Measurements from ENCODE around the gene ZSWIM3.
A peak's percentile ranks its signal among the peaks of the same experiment; 100 is the strongest.

ZSWIM3 gene

DNA sequence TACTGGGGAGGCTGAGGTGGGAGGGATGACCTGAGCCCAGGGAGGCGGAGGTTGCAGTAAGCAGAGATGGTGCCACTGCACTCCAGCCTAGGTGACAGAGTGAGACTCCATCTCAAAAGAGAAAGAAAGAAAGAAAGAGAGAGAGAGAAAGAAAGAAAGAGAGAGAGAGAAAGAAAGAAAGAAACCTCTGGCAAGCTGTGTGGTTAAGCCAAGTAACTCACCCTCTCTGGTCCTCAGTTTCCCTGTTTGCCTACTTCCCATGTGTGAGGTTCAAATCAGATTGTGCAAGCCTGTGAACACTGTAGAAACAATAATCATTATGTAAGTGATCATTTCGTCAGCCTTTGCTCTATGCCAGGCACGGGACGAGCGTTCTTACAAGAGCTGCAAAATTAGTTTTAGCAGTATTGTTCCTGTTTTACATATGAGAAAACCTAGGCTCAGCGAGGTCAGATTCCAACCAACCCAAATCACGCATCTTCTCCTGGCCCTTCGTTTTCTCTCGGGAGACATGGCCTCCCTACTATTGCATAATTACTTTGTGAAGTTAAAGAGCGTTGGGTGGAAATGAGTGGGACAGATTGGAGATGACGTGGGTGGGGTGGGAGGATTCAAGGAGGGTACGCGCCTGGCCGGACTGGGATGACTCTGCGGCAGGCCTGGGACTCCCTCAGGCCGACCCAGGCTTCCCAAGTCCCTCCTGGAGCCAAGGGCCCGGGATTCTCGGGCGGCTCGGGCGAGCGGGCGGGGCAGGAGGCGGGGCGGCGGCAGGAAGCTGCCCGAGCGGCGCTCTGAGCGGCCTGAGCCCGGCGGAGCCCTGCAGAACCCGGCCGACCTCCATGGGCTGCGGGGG lies 24.2 kb upstream of the ZSWIM3 start, which contains the start of gene SNX21:
SNX21 (plus strand) TSS at position 770 of the 853 bp plus-strand sequence. CDS start 121 bp downstream, outside the sequence.
- no peak for DNase-seq

DNA sequence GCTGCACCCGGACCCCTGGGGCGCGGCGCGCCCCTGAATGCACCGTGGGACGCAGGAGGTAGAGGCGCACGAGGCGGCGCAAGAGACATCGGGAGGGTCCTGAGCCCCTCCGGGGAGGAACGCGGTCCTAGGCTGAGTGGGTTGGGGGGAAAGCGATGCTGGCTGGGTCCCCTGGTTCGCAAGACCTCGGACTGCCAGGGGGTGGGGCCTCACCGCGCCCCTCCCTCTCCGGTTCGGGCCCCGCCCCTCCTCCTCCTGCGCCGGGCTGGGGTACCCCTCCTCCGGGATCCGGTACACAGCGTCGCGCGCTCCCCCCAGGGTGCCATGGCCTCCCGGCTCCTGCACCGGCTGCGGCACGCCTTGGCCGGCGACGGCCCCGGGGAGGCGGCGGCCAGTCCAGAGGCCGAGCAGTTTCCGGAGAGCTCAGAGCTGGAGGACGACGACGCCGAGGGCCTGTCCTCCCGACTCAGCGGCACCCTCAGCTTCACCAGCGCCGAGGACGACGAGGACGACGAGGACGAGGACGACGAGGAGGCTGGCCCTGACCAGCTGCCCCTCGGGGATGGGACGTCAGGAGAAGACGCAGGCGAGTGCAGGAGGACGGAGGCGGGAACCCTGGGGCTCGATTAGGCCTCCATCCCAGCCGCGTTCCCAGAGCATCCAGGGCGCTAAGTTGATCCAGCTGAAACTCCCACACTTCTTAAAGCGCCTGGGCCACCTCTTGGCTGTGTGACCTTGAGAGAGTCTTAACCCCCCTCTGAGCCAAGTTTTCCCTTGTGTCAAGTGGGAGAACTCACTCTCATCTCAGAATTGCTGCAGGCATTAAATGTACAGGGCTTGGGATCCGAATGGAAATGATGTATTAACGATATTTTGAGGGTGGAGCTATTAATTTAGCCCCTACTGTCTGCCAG lies 23.3 kb upstream of the ZSWIM3 start:
- peak; percentile 32 for DNase-seq

DNA sequence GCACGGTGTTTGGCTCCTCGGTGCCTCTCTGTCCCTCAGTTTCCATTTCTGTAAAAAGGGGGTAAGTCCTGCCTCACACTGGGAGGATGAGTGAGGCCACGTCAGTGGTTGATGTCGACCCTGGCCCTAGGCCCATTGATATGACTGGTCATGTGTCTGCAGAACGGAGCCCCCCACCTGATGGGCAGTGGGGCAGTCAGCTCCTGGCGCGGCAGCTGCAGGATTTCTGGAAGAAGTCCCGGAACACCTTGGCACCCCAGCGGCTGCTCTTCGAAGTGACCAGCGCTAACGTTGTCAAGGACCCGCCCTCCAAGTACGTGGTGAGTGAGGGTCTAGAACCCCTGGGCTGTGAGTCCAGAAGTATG lies 22.6 kb upstream of the ZSWIM3 start:
- no peak for DNase-seq

DNA sequence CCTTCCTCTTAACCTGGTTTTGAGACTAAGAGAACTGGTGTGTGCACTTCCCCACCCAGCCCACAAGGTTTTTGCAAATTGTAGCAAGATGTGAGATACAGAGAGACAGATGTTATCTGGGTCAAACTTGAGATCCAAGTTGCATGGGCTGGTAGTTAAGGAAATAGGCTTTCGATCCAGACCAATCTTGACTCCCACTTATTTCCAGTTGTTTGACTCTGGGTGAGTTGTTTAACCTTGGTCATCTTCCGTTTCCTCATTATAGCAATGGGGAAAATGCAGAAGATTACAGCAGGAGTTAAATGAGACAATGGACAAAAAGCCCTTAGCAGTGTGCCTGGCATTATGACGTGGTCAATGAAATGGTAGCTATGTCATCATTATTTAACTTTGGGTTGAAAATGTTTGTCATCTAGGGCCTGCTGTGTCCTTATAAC lies 22.1 kb upstream of the ZSWIM3 start:
- no peak for DNase-seq

DNA sequence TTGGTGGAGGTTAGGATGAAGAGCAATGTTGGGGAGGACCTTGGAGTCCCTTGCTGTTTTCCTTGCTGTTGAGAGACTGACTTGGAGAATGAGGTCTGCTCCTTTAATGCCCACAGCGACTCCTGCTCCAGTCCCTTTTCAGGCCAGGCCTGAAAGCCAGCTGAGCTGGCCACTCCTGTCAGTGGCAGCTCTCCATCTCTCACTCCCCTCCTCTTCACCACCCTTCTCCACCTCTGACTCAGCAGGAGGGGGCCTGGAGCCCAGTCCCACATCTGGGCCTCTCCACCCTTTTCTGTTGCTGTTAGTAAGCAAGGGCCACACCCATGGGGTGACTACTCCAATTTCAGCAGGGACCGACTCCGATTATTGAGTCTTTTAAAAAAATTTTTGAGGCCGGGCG lies 21.6 kb upstream of the ZSWIM3 start:
- no peak for DNase-seq

DNA sequence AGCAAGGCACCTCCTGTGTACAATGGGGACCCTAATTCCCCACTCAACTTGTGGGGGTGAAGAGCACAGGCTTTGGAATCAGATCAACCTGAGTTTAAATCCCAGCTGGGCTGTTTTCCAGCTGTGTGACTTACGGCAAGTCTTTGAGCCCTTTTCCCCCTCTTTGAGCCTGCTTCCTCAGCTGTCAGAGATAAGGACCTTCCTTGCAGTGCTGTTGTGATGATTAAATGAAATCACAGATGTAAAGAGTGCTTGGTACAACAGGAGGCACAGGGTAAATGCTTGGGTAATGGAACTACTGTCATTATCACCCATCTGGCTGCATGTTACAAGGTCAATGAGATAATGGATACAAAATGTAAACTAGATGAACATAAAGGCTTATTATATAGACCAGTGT lies 20.6 kb upstream of the ZSWIM3 start:
- DNase-seq, result no peak

DNA sequence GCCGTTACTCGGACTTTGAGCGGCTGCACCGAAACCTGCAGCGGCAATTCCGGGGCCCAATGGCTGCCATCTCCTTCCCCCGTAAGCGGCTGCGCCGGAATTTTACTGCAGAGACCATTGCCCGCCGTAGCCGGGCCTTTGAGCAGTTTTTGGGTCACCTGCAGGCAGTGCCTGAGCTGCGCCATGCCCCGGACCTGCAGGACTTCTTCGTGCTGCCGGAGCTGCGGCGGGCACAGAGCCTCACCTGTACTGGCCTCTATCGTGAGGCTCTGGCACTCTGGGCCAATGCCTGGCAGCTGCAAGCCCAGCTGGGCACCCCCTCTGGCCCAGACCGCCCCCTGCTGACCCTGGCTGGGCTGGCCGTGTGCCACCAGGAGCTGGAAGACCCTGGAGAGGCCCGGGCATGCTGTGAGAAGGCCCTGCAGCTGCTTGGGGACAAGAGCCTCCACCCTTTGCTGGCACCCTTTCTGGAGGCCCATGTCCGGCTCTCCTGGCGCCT lies 16.7 kb upstream of the ZSWIM3 start:
- DNase-seq, result no peak

DNA sequence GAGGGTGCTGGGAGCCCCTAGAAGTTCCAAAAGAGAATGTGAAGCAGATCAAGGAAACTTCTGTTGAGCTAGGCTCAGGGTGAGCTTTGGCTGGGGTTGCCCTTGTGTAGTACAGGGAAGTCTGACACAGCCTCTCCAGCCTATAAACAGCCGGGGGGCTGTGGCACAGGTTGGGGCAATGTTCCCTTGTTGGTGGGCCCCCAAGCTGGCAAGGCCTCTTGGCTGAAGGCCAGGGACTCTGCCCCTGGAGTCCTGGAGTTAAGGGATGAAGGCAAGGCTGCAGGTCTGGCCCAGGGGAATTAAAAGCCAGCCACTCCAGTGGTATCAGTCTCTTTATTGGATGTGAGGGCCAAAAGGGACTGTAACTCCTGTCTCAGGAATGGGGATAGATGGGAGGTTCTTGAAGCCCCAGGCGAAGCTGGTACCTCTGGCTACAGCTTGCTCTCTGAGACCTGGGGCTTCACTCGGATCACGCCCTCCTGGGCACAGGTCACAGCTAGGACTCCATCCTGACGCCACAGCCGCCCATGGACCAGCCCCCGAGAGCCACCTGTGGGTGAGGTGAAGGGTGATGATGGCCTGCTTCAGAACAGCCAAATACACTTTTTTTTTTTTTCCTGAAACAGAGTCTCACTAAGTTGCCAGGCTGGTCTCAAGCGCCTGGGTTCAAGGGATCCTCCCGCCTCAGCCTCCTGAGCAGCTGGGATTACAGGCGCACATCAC lies 15.8 kb upstream of the ZSWIM3 start:
- DNase-seq, result no peak

DNA sequence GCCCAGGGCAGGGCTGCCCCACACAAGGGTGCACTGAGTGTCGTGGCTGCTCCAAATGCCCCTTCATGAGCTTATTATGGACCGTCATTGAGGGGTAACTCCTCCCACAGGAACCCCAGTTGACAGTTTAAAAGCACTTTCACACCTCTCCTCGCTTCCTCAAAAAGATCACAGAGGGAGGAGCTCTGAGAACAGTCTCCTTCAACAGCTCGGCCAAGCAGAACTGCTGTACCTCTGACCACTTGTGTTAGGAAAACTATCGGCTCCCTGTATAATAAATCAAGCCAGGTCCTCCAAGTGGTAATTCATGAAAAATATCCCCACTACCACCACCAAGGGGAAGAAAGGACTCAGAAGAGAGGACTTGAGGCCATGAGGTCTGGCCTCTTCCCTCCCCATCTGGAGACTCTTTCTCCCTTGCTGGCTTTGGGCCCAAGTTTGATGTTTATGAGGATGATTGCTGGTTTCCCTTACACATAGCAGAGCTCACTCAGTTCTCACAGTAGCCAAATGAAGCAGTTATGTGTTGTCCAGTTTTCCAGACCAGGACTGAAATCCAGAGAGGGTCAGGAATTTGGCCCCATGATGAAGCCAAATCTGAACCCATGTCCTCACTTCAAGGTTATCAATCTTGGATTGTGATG lies 15.1 kb upstream of the ZSWIM3 start:
- DNase-seq, result no peak

DNA sequence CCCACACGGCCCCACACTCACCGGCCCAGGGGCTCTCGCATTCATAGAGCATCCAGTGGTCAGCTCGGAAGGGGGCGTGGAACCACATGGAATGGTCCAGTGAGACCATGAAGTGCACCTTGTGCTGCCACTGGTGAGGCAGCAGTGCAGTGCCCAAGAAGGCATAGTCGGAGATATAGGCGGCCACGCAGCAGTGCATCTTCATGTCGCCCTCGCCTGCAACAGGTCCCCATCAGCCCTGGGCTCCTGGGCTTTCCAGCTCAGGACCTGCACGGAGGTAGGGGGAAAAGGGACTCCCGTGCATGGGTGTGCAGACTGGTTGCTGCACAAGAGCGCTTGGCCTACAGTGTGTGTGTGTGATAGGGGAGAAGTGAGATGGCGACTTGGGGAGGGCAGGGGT lies 13.9 kb upstream of the ZSWIM3 start:
- no peak for DNase-seq

DNA sequence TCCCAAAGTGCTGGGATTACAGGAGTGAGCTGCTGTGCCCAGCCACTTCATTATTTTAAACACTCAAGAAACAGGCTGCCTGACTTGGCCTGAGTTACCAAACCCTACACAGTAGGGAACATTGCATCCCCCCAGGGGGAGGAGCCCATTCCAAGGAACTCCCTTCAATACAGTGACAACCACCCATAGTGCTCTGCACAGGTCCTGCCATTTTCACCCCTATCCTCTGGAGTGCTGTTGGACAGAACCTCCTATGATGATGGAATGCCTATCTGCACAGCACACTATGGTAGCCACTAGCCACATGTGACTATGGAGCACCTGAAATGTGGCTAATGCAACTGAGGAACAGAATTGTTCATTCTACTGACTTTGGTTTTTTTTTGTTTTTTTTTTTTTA lies 12.0 kb upstream of the ZSWIM3 start:
- no peak for DNase-seq

DNA sequence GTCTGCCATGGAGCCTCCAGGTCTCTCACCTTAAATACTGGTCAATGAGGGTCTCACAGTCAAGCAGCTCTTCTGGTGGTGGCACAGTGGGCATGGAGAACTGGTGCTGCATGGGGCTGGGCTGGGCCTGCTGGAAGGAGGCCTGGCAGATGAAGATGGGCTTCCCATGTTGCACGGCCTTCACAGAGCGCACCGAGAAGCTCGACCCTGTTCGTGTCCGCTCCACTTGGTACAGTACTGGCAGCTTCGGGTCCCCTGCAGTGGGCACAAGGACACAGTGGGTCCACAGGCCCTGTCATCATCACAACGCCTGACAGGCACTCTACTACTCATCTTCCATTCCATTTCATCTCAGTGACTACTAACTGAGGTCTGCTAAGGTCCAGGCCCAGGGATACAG lies 9.0 kb upstream of the ZSWIM3 start:
- no peak for DNase-seq

DNA sequence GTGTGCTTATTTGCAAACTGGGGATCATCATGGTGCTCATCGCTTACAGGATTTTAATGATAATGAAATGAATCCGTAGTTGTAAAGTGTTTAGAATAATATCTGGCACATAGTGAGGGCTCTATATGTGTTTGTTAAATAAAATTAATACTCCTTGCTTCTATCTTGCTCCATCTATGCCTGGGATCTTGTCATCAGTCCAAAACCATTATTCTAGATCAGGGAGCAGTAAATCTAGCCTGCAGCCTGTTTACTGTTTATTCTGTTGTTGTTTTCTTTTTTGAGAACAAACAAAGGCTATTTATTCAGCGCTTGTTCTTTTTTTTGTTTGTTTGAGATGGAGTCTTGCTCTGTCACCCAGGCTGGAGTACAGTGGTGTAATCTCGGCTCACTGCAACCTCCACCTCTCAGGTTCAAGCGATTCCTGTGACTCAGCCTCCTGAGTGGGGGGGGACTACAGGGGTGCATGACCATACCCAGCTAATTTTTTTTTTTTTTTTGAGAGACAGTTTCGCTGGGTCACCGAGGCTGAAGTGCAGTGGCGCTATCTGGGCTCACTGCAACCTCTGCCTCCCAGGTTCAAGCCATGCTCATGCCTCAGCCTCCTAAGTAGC lies 8.3 kb upstream of the ZSWIM3 start:
- DNase-seq, result no peak

DNA sequence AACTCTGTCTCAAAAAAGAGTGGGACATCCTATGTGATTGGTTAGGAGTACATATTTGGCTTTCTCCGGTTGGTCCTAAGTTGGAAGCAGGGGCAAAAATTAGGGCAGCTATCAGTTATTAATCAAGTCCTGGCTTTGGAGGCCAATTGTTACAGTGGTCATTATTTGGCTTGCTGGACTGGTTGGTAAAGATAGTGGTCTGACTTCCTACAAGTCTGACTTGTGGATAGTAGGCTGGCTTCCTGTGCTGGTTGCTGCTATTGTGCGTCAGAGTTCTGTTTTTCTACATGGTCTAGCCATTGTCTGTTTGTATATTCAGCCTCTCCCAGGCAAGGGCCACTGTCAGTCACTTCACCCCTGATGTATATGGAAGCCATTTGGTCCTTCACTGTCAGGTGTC lies 7.2 kb upstream of the ZSWIM3 start:
- DNase-seq, result no peak

DNA sequence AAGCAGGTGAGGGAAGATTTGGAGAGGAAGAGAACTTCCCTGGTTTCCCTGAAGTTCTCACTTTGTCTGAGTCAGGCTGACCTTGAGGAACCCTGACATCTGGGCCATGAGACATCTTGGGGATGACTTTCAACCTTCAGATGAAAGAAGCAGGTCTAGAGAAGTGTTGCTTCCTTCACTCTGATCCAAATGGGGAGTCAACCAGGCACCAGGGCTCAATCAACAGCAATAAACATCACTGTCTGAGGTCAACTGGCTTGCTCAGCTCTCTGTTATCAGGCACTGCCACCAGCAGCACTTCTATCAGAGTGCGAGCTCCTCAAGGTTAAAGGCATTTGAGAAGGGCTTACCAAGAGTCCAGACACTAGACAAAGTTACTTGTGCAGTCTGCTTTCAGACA lies 6.5 kb upstream of the ZSWIM3 start:
- no peak for DNase-seq

DNA sequence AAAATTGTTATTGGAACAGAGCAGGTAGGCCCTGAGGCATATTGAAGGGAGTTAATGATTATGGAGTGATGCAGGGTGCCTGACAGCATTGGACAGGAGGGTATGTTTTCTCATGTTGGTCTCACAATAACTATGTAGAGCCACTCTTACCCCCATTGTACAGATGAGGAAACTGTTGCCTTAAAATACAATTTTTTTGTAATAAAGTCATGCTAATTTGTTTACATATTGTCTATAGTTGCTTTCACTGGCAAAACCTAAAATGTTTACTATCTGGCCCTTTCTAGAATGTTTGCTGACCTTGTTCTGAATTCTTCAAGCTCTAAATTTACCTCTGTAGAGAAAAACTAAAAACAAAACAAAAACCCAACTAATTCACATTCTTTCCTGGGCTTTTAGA lies 5.9 kb upstream of the ZSWIM3 start:
- DNase-seq, result no peak

DNA sequence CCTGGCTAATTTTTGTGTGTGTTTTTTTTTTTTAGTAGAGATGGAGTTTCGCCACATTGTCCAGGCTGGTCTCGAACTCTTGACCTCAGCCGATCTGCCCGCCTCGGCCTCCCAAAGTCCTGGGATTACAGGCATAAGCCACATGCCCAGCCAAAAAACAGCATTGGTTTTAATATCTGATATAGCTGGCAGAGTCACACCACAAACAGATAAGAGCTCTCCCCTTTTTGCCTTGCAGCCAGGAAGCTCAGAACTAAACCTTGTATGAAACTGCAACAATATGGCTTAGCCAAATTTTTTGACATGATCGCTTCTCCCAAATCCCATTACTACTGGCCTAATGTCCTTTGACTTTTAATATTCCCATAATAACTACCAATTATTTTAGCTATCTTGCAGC lies 5.1 kb upstream of the ZSWIM3 start:
- no peak for DNase-seq

DNA sequence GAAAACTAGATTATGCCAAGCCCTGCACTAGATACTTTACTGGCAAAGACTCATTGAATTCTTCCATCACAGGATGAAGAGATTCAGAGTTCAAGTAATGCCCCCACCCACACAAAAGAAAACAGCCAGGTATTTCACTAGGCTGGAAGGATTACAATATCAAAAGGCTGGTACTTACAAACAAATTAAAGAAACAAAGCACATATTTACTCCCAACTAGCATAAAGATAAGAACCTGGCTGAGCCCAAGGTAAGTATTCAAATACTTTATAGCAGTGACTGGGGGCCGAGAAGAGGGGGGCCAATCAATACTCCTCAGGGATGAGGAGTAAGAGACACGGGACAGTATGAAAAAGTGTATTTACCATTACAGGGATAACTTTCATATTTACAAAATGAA lies 3.9 kb upstream of the ZSWIM3 start:
- no peak for DNase-seq

DNA sequence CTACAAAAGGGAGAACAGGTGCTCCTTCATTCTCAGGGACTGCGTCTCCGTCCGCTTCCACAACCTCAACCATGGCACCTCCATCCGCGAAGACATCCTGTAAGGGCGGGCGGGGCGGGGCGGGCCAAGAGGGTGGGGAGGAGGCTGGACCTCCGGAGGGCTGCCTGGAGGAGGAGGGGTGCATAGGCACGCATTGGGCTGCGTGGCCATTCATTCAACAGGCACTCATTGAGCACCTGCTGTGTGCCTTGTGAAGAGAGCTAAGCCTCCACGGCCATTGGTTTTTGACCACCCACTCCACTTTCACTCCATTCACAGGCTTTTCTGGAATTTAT lies 435 bp downstream of the ZSWIM3 start:
- DNase-seq, result no peak

DNA sequence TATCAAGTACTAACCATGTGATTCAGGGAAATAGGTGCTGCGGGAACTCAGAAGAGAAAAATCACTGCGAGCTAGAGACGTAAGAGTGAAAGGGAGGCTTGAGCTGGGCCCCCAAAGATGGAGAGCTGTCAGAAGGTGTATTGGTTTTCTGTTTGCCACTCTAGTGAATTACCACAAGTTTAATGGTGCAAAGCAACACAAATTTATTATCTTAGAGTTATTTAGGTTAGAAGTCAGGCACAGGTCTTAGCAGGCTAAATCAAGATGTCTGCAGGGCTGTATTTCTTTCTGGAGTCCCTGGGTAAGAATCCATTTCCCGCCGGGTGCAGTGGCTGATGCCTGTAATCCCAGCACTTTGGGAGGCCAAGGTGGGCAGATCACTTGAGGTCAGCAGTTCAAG lies 2.5 kb downstream of the ZSWIM3 start:
- no peak for DNase-seq

DNA sequence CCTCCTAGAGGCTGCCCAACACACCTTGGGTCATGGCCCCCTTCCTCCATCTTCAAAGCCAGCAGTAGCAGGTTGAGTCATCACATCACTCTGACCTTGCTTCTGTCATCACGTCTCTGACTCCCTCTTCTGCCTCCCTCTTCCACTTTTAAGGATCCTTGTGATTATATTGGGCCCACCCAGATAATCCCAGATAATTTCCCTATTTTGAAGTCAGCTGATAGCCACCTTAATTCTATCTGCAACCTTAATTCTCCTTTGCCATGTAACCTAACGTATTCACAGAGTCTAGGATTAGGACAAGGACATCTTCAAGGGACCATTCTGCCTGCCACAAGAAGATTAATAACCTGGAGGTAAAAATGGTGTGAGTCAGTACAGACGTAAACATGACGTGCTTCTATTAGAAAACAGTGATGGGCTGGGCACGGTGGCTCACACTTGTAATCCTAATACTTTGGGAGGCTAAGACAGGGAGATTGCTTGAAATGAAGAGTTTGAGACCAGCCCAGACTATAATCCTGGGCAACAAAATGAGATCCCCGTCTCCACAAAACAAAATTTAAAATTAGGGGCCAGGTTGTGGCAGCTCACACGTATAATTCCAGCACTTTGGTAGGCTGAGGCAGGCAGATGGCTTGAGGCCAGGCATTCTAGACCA lies 3.3 kb downstream of the ZSWIM3 start:
- DNase-seq, result no peak

Data from activated CD4-positive, alpha-beta T cell treated with anti-CD3 and anti-CD28 coated beads, Interleukin-2, amount 50 U/mL, for 1 hour (primary cell).